Measurements from ENCODE around the gene DAB2IP.

Gene DAB2IP

GRCh38 chr9:121667214-121667613, 15.8 kb downstream of the DAB2IP start:
- no peak for DNase-seq

- DNase-seq = no peak
These were observed 16.5 kb downstream of the DAB2IP start for GRCh38 chr9:121667890-121668289.

DNA sequence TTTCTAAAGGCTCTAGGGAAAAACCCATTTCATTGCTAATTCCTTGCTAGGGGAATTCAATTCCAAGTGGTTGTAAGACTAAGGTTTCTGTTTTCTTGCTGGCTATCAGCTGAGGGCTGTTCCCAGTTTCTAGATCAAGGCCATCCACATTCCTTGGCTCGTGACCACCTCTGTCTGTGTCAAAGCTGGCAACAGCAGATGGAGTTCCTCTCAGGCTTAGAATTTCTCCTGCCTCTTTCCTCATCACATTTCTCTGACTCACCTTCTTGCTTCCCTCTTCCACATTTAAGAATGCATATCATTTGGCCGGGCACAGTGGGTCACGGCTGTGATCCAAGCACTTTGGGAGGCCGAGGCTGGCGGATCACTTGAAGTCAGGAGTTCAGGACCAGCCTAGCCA, 19.0 kb downstream of the DAB2IP start:
- no peak for DNase-seq

DNA sequence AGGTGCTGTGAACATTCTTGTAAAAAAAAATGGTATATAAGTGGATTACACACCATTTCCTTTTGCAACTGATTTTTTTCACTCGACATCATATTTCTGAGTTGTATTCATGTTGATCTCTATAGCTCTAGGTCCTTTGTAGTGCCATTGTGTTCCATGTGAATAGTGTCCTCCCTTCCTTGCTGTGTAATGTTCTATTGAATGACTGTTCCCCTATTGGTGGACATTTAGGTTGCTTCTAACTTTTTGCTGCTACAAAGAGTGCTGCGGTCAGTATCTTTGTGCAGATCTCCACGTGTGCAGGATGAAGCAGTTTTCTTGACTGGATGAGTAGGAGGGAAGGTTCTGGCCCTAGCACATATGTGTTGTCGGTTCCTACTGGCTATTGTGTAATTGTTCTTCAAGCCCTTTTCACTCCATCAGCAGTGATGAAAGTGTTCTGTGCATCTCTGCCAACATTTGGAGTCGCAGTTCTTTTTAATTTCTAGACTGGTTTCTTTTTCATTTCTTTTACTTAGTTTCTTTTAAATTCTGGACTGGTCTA, 20.2 kb downstream of the DAB2IP start:
- no peak for DNase-seq

DNA sequence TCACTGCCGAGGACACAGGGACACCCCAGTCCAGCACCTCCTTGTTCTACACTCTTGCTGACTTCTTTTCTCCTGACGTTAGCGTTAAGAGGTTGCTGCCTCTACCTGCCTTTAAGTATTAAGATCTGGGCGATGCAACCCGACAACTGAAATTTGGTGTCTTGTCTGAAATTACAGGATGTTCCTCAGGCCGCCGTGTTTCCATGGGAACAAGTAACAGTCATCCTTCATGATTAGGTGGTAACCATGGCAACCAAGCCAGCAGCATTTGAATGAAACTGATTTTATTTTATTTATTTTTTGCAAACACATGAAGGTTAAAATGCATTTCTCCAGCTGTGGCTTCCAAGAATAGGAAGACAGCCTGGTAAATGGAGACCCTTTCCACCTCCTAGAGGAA, 20.8 kb downstream of the DAB2IP start:
- no peak for DNase-seq

GRCh38 chr9:121672986-121673385, 21.6 kb downstream of the DAB2IP start:
- no peak for DNase-seq

DNA sequence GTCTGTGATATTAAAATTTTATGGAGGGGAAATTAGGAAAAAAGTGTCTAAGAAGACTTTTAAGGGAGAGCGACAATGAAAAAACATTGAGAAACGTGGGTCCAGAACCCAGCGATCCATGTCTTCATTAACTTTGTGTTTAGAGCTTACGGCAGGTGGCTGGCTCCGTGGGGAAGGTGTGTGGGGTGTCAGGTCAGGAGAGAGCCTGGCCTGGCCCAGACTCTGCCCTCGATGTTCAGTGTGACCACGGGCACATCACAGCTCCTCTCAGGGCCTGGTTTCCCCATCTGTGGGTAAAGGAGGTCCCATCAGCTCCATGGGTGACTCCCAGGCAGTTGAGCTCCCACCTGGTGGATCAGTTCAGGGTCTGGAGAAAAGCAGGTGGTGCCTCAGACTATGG, 22.1 kb downstream of the DAB2IP start:
- no peak for DNase-seq

DNA sequence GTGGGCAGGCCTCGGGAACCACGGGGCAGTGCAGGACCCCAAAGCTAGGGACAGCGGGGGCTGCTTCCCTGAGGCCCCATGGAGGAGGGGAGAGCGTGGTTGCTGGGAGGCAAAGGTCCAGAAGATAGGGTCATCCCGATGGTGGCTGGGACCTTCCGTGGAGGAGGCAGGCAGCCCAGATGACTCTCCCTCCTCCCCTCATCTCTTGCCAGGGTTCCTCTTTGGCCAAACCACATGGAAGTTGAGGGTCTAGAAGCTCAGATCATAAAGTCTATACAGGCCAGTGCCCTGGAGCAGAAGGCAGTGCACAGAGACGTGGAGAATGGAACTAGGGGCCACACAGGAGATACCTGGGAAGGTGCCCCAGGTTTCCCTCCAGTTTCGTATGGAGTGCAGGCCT, 22.6 kb downstream of the DAB2IP start:
- no peak for DNase-seq

- no peak for DNase-seq
These were observed 23.5 kb downstream of the DAB2IP start for GRCh38 chr9:121674952-121675351.

- no peak for DNase-seq
These were observed 23.9 kb downstream of the DAB2IP start for GRCh38 chr9:121675381-121675780.

- DNase-seq = no peak
These were observed 24.8 kb downstream of the DAB2IP start for GRCh38 chr9:121675969-121676822.

DNA sequence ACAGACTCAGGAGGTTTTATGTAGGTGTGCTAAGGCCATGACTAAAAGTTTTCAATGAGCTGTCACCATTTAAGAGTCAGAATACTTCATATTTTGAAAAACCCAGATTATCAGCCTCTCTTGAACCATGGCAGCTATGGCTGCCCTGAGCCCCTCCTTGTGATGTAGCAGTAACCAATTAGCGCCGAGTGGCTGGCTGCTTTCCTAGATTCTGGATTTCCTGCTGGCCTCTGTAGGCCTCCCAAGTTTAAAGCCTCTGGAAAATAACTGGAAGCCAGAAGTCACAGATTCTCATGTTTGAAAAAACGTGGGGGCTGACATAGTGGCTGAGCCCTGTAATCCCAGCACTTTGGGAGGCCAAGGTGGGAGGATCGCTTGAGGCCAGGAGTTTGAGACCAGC, 25.5 kb downstream of the DAB2IP start:
- DNase-seq = no peak

DNA sequence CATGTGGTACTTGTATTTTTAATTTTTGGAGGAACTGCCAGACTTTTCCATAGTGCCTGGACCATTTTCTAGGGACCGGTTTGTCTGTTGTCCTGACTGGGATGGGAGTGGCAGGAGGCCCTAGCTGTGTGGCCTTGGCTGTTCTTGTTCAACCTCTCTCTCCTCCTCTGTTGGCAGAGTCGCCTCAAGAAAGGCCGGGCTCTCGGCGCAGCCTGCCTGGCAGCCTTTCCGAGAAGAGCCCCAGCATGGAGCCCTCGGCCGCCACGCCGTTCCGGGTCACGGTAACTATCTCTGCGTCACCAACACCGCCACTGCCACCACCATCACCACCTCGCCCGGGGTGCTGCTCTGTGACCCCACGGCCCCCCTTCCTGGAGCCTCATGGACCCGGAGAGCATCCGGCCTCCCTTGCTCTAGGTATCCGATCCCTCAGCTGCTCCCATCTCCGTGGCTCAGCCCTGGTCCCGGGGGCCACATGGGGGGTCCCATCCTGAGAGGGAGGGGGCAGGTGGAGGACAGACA, 27.1 kb downstream of the DAB2IP start:
- no peak for DNase-seq

GRCh38 chr9:121679901-121680635, 28.6 kb downstream of the DAB2IP start:
- no peak for DNase-seq

DNA sequence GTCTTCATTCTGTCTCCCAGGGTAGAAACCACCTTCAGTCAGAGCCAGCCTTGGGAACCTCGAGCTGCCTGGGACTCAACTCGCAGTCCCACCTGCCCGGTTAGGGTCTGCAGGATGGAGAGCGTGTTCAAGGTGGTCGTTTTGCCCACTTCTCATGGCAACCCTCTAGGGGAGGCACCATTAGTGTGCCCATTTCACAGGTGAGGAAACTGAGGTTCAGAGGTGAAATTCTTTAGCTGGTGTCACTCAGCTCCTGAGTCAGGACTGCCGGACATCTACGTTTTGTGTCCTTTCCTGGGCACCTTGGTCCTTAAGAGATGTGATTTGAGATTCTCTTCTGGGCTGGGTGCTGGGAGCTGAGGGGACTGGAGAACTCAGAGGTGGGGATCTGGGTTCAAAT, 30.0 kb downstream of the DAB2IP start:
- DNase-seq = no peak

- DNase-seq = no peak
These were observed 30.8 kb downstream of the DAB2IP start for GRCh38 chr9:121682201-121682600.

DNA sequence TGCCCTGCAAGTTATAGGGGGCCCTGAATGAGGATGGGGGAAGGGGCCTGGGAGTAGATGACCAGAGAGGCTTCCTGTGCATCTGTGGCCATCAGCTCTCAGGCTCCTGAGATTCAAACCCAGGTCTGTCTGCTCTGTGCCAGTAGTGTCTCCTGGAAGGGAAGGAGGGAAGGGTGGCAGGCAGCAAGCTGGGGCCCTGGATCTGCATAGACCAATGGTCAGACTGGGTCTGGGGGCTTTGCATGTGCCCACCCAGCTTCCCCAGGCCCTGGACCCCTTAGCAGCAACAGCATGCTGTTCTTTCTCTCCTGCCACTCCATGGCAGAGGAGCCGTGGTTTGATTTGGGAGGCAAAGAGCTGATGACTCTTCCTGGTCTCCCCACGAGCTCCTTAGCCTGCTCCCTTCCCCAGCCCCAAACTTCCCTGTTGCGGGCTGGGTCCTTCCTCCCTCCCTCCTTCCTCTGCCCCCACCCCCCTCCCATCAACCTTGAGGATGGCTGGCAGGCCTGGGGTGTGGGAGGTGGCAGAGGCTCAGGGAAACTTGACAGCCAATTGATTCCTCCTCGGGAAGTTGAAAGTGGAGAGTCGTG, 31.6 kb downstream of the DAB2IP start:
- DNase-seq = no peak

DNA sequence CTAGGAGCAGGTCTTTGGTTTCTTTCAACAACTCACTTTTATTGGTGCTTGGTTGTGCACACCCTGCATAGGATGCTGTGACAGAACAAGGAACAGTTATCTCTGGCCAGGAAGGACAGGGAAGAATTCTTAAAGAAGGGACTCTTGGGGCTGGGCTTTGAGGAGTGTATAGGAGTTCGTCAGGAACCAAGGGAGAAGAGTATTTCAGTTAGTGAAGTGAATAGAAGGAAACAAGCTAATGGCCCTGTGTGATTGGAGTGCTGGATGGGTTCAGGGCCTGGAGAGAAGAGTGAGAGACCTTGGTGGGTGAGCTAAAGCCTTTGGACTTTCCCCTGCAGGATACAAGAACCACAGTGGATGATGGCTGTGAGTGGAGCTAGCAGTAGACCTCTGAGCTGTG, 32.2 kb downstream of the DAB2IP start:
- DNase-seq = no peak

DNA sequence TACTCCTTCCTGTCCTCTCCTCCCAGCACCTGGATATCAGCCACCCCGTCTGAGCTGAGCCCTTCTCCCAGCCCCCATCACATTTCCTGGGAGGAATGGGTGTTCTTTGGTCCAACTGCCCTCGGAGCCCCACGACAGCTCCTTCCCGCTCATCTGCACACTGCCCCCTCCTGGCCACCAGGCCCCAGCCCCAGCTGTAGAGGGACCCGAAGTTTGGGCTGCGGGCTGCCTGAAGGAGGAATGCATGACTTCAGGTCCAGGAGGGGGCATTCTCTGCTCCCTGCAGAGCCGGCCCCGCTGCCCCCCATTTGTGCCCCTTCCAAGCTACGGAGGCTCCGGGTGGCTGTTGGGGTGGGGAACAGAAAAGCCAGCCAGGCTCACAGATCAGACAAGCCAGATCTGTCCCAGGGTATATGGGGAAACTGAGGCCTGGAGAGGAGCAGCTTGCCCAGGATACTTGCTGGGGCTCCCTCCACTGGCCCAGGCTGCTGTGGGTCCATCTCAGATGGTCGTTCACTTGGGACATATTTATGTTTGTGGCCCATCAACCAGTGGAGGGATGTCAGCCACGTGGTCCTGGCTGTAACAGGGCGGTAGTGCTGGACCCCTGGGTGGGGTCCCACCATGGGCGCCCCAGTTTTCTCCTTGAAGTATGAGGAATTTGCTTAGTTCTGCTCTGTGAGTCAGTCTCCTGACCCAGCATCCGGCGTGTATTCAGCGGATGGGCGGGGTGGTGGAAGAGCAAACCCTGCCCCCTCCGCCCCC, 33.1 kb downstream of the DAB2IP start:
- DNase-seq = no peak

DNA sequence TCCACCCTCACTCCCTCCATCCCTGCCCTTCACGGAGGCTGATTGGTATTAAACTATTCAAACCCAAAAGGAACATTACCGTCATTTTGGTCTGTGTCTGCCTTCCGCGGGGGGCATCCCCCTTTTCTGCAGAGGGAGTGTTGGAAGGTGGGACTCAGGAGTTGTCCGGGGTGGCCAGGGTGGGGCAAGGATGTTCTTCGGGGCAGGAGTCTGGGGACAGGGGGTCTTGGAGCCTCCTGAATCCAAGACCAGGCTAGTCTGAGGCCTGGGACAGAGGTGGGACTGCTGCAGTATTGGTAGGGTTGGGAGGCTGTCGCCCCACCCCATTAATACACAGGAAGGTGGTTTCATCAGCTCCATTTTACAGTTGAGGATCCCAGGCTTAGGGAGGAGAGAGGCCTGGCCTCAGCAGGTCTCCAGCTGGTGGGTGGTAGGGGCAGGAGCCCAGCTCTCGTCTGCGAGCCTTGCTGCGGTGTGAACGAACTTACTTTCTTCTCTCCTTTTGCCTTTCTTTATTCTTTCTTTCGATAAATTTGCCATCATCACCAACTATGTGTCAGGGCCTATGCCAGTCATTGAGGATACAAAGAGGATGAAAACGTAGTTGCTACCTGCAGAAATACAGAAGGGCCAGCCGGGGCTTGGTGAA, 33.8 kb downstream of the DAB2IP start:
- no peak for DNase-seq

DNA sequence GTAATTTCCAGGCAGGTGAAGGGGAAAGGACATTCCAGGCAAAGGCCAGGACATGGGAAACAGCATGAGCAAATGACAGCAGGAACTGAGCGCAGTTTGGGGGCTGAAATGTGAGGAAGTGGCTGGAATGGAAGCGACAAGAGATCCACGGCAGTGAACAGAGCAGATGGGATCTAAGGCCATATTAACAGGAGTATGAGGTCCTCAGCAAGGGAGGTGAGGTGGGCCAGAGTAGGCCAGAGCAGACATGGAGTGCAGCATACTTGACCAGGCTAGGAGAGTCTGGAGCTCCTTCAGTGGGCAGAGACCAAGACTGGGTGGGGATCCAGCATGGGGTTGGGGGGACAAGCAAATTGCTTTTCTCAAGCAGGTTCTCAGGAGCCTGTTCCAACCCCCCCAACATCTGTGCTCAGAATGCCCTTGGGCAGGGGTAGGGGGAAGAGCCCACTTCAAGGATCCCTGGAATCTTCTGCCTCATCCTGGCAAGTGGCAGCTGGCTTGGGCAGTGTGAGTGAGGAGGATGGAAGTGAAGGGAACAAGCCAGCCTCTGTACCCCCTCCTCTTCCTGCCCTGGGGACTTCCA, 34.5 kb downstream of the DAB2IP start:
- no peak for DNase-seq
